ENCODE results near the gene IKZF2.
"Not testable (repeated sequence)": the region's sequence is repeated elsewhere in the genome, so short reads cannot be mapped to it uniquely, and the experiment has no call there.

Gene IKZF2

DNA sequence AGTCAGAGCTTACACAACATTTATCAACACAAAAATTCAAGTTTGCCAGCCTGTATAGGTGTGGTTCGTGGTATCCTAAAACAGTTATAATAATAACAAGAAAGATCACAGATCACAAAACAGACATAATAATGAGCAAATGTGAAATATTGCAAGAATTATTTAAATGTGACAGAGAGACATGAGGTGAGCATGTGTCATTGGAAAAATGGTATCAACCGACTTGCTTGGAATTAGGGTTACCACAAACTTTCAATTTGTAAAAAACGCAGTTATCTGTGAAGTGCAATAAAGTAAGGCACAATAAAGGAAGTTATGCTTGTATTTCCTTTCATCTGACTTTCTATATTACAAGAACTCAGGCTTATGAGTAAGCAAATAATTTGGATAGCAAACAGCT is 116.8 kb downstream of the IKZF2 start:
- DNase-seq (ENCODE audit: low spot score), result no peak

DNA sequence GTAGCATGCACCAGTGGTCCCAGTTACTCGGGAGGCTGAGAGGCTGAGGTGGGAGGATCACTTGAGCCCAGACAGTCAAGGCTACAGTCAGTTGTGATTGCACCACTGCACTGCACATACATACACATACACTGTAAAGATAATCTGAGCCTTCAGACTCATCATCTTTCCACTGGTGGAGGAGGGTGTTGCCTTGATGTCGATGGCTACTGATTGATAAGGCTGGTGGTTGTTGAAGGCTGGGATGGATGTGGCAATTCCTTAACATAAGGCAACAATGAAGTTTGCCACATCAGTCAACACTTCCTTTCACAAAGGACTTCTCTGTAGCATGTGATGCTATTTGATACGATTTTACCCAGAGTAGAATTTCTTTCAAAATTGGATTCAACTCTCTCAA is 118.8 kb downstream of the IKZF2 start:
- DNase-seq (ENCODE audit: low spot score), result no peak

DNA sequence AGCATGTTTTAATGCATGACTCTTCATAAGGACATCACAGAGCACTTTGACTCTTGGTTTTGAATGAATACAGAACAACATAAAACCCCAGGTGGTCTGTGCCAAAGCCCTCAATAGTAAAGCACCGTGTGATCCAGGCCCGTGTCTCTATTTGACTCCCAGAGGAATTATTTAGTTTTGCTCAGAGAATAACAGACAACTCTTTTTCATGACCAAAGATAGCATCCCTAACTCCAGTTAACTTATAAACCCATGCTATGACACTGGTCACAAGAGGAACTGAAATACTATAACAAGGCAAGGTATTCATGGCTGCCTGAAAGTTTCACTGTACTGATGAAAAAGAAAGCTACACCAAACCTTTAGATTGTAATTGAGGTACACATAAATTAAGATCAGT is 128.4 kb downstream of the IKZF2 start:
- DNase-seq (ENCODE audit: low spot score), result no peak

DNA sequence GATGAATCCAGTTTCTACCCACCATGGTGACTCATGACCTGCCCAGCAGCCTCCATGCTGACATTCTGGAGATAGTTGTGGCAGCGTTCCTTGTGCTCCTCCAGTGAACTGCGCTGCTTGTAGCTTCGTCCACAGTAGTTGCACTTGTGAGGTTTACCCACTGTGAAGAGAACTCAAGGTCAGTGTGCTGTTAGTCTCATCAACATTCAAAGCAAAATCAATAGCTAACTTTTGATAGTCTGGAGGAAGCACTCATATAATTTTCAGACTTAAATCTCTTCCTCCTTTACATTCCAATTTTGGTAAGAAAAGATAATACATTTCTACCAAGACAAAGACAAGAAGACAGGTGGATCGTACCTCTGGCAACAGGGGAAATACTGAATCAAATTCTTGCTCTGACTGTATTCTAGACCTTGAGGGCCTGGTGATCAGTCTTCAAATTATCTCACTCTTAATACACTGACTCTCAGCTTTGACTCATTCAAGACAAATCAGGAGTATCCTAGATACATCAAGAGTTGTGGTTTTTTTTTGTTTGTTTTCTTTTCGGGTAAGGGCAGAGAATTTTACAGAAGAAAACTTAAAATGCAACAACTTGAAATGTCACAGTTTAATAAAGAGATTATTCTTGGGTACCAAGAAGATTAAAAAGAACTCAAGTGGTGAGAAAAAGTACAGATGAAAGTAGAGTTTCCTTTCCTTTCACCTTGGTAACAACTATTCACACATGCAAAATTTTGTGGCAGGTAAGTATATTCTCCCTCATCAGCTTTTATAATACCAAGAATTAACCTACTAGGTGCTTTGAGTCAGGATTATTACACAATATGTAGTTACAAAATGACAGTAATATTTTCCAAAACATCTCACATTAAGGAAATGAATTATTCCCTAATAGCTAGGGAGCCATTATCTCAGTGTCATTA is 129.2 kb downstream of the IKZF2 start:
- DNase-seq (ENCODE audit: low spot score), result no peak

DNA sequence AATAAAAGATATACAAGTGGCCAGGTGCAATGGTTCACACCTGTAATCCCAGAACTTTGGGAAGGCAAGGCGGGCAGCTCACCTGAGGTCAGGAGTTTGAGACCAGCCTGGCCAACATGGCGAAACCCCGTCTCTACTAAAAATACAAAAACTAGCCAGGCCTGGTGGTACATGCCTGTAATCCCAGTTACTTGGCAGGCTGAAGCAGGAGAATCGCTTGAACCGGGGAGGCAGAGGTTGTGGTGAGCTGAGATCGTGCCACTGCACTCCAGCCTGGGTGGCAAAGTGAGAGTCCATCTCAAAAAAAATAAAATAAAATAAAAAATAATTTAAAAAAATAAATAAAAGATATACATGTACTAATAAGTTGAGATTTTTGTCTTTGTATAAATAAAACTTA is 130.5 kb downstream of the IKZF2 start:
- not testable (repeated sequence) for DNase-seq (ENCODE audit: low spot score)

DNA sequence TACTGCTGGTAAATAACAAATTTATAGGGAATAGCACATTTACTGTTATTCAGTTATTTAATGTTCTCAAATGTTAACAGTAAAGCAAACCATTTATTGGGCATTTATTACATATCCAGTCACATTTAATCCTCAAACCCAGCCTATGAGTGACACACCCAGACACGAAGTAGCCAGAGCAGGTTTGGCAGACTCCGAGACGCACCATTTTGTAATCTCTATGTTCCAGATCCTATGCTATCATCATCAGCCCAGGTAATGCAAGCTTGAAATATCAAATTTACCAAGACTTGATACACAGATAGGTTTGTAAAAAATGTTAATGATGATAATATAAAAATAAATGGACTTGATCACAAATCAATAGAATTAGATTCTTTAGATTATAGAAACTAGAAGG is 131.1 kb downstream of the IKZF2 start:
- DNase-seq (ENCODE audit: low spot score), result no peak

DNA sequence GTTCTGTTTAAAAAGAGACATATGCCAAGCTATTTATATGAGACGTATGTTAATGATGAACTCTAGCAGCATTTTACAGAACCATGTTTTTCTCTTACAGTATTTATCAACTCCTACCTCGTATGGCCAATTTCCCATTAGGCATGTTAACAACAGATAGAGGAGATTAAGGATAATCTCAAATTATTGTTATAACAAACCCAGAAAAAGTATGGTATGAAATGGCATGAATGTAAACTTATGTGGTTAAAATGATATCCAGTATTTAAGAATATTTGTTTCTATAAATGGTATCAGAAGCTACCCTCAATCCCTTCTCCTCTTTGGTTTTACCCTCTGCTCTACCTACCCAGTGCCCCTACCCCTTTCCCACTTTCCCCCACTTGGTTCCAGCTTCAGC is 132.0 kb downstream of the IKZF2 start:
- DNase-seq (ENCODE audit: low spot score), result no peak

DNA sequence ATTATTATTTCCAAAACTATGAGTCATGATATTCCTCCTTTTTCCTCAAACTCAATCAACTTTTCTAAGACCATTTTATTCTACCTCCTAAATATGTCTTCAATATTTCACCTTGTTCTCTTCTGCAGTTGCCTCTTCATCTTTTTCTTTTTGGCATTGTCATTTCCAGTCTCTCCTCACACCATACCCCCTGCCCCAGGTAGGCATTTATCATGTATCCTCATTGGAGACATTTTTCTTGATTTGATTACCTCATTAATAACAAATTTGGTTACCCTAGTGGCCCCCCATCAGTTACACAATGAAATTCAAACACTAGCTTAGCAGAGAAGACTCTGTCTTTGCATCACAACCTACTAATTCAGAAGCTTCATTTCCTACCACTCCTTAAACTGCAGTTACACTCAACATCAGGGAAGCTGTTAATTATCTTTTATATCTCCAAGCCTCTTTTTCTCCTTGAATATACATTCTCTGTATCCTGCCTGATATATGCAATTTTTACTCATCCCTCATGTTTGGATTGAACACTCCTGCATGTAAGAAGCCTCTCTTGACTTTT is 133.0 kb downstream of the IKZF2 start:
- DNase-seq (ENCODE audit: low spot score), result no peak

DNA sequence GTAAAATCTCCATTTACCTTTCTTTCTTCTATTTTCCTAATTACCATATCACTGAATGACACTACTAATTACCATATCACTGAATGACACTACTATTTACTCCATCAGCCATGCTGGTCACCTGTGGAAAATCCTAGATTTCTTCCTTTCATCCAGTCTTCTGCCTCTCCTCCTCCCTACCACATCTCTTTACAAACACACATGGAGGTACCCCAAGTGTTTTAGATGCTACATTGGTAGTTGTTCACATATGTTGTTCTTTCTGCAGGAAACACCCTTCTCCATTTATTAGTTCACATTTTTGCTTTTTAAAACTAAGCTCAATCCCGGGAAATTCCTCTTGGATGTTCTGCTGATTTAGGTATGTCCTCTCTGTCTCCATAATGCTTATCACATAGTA is 134.0 kb downstream of the IKZF2 start:
- no peak for DNase-seq (ENCODE audit: low spot score)

DNA sequence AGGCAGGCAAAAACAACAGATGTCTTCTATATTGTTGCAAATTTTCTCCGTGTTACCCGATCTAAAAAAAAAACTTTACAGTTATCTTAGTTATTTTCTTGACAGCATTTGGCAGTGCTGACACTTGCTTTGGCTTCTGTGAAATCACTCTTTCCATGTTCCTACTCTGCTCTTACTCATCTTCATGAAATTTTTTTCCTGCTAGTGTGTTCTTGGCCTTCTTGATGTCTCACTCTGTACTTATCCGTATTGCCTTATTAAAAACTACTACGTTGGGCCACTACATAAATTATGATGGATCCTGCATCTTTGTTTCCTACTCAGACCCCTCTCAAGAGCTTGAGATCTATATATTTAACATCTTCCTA is 134.4 kb downstream of the IKZF2 start:
- no peak for DNase-seq (ENCODE audit: low spot score)

DNA sequence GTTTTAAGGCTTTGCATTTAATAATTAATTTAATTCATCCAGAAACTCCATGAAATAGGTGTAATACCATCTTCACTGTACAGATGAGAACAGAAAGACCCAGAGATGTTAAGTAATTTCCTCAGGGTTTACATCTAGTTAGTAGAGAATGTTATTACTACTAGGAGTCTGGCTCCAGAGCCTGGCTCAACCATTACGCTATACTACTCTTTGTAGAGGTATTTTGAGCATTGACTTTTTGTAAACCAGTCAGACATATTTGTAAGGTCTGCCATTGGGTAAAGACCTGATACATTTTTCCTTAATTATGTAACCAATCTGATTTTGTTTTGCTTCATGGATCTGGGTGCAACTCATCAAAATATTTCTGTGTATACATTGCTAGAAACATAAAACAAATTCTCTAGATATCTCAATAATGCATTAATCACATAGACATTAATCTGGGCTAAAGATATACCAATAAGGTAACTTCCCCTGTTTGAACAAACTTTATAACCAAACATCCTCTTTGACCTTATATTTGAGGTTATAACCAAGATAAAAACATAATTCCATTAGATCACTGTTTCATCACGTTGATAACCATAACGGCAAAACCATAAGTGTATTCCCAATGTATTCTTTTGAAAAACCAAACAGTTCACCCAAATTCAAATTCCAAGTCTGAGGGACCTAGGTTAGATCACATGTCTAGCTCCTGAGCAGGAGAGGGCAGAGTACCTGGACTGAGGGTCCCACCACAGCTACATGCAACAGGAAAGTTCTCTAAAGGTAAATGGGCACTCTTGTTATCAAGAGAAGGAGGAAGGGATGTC is 135.0 kb downstream of the IKZF2 start:
- no peak for DNase-seq (ENCODE audit: low spot score)

DNA sequence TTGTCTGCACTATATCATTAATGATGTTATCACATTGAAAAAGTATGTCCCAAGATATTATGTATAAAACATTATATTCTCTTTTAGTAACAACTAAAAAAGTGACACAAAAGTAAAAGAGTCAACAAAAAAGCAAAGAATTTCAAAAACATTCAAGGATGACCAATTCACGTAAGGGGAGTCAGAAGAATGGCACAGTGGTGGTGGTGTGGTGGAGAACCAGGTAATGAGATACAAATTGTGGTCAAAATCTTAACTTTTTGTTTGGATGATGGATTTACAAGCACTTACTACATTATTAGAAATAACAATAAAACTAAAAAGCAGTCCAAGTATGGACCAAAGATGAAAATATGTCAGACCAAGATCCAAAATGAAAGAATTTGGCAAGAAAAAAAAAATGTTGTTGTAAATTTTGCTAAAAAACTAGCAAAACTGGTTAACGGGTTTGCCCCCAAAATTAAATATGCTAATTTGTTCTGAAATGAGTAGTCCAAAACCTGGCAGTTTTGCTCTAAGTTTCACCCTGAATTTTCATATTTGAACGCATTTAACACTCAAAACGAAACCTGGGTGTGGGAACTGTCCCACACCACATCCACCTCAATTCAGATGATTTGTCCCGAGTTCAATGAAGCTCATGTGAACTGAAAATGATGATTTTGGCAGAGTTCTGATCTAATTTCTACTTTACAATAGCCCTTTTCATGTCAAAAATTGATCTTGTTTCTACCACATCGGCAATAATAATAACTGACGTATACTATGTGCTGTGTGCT is 135.8 kb downstream of the IKZF2 start:
- DNase-seq (ENCODE audit: low spot score), result no peak

DNA sequence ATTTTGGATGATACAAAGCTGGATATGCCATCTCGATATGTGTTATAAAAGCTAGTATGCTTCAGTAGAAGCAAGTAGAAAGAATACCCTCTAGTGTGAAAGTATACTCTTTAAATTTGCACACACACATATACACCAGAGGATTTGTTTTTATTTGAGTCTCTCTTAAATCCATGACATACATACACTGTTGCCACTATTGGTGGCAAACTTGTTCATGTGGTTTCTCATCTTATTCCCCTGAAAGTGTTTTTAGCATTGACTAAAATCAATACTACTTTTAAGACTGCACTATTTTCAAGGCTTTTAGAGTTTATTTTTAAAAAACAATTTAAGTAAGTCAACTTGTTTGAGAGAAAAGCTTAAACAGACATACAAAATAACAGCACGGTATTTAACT is 137.4 kb downstream of the IKZF2 start:
- DNase-seq (ENCODE audit: low spot score), result no peak

DNA sequence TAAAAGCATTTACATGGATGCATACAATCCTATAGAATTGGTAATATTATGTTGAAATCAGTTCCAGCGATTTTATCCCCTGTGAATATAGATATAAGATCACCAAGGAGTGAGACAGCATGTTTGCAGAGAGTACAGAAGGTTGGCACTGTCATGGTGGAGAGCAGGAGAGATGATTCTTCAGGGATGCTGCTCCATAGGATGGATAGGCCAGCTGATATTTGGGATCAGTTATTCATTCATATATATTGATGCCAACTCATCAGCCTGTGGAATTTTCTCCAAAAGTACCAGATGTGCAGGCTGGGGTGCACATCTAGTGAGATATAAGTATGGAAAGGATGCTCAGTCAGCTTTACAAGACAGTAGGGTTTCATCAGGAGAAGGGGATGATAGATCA is 139.9 kb downstream of the IKZF2 start:
- no peak for DNase-seq (ENCODE audit: low spot score)

DNA sequence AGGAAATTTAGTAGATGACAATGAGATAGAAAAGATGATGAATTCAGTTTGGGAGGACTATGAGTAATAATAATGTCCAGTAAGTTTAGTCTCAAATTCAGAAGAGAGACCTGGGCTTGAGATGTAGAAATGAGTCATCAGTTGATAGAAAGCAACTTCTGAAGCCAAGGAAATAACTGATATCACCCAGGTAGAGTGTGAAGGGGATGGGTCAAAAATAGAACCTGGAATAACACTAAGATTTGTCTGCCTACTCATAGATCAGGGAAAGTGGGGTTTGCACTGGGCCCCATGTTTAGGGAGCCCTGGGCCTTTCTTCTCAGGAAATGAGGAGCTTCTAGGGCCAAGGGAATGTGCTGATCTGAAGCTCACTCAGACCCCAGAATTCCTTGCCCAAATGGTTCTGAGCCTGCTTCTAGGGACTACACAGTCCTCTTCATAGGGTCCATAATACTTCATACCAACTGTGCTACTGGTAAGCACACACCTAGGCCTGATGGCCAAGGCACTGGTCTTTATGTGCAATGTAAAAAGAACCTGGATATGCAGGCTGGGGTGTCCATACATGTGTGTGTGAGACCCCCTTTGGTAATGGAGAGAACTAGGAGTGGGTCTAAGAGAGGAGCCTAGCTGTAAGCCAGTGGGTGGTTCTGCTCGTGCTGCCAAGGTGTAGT is 141.2 kb downstream of the IKZF2 start:
- DNase-seq (ENCODE audit: low spot score), result no peak

DNA sequence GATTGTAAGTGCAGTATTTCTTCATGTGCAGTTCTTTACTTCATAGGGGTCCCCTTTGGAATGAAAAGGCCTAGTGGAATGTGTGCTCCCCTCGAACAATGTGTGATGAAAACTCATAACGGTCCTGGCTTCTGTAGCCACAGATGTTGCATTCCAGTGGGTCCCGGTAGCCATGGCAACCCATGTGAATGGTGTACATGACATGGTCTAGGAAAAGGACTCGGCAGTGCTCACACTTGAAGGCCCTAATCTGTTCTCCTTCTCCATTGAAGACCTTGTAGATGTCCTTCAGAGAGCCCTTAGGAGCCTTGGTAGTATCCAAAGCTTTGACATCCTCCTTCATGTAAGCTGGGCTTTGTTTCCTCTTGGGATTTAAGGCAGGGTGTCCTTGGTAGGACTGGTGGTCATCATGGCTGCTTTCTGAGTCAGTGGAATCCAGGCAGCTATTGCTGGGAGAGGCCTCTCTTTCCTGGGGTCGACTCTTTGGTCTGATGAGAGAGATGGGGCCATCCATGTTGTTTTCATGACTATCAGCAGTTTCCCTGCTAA is 144.0 kb downstream of the IKZF2 start:
- DNase-seq (ENCODE audit: low spot score), result no peak

DNA sequence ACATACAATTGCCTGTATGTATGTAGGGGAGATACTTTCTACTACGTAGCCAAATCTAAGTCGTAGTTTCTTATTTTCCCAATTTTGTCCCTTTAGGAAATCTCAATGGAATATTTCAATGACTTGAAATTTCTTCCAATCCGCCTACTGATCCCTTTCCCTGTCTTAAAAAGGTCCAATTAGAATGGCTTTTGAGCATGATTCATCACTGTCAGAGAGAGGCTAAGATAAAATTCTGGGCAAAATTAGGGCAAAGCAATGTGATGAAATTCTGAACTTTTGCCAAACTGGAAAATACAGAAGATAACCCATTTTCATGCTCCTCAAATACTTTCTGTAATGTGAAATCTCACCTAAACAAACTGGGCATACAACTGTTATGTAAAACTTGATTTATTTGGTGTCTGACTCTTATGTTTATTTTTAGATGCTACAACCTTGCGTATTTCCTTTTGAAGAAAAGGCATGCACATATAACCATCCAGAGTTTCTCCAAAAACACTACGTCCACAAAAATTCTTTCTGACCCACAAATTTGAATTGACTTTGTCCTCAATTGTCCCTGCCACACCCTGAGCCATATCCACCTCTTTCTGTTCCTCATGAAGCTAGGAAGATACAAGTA is 147.1 kb downstream of the IKZF2 start:
- no peak for DNase-seq (ENCODE audit: low spot score)

DNA sequence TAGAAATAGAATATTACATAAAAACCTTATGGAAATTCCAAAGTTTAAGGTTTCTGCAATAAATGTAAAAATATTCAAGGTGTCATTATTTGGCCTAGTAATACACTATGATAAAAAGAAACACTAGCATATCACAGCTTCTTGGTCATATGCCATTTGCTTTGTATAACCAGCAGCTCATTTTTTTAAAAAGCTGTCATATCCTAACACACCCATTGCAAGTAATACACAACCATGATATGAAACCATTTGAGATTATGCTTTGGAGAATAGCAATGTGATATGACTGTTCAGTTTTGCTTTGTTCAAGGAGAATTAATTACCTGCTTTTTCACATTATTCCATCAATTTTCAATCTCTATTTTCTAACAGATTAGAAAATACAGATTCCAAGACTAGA is 149.0 kb downstream of the IKZF2 start:
- DNase-seq (ENCODE audit: low spot score), result no peak

DNA sequence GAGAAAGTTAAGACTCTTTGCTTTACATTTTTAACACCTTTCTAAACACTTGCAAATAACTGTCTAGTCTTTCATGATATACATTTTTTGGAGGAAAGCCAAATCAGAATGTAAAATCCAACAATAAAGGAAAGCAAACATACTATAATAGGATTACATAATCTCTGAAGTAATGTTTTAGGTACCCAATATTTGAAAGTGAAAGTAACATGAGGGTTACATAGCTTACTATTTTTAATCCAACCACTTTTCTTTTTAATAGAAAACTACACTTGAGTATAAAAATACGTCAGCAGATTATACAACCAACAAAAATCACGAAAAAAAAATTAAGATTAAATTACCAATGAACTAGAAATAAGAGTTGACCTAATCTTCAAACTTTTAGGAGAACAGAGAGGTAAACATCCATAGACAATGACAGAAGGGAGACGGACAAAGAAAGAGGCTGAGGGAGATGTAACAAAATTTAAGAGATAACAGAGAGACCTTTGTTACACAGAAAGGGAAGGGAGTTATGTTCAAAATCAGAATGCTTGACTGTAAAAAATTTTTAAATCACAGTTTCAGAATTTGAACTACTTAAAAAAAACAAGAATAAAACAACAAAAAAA is 150.0 kb downstream of the IKZF2 start:
- no peak for DNase-seq (ENCODE audit: low spot score)

DNA sequence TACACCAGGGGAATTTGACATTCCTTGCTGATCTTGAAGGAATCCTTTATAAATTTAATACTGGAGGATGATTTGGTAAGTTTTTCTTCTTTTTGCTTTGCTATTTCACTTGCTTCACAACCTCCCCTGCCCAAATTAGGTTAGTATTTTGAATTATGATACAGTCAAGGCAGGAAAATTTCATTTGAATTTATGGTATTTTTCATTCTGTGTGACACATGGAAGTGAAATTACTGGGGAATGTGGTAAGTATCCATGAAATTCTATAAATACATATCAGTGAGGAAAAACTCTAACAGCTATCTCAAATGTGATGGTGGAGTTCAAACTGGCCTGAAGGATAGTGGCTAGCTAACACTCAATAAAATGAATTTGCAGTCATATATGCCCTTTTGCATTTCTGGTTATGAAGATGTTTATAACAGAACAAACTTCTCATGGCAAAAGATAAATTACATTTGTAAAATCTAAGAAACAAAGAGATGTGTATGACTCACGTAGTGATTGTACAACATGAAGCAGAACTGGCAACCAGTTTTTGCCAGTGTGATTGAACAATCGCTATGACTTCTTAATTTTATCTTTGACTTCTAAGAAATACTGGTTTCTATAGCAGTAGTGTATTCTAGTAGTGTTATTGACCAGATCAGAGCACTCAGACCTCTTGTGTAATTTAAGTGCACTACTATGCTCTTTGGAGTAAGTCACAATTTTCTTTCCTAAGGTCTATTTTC is 152.6 kb downstream of the IKZF2 start:
- DNase-seq (ENCODE audit: low spot score), result no peak
